Fibroblast of pulmonary artery (primary cell): Measurements from ENCODE around the gene OCEL1.

Experiments used
- DNase-seq: peaks from one replicate; pipeline ENCODE4 v3.0.0-alpha.2; 2010; ENCODE audit warnings: low read depth
- H3K4me3 ChIP-seq: replicated peaks from 2 replicates; pipeline ENCODE4 v1.5.1; 2011; ENCODE audit warnings: low read depth, mild to moderate bottlenecking, control low read depth, low read length, moderate library complexity
- CTCF ChIP-seq: IDR thresholded peaks from 2 replicates; pipeline ENCODE4 v1.5.1; 2011; ENCODE audit warnings: mild to moderate bottlenecking, control low read depth, low read length, inconsistent platforms; ENCODE audit errors: missing control alignments

Gene OCEL1

DNA sequence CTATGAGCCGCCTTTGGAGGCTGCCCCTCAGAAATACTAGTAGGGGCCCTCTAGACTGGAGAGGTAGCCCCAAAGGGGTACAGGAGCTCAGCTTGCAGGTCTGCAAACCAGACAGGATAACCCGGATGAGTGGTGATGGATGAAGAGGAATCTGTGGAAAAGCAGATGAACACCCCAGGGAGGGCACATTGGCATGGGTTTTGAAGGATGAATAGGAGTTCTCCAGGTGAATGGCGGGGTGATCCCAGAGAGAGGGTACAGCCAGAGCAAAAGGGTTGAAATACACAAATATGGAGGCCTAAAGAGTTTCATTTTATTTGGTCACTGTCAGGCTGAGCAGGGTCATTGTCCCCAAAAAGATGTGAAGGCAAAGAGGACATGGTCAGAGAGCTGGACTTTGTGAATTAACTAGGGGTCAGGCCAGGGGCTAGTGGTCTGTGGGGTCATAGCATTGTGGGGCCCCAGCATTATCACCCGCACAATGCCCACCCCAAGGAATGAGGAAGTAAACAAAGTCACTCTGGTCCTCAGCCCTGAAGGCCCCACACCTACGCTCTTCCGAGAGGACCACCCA, 14.9 kb downstream of the OCEL1 start:
- no peak overlapping the region for H3K4me3 ChIP-seq
- TF ChIP-seq CTCF, result no peak
- DNase-seq, result no peak

DNA sequence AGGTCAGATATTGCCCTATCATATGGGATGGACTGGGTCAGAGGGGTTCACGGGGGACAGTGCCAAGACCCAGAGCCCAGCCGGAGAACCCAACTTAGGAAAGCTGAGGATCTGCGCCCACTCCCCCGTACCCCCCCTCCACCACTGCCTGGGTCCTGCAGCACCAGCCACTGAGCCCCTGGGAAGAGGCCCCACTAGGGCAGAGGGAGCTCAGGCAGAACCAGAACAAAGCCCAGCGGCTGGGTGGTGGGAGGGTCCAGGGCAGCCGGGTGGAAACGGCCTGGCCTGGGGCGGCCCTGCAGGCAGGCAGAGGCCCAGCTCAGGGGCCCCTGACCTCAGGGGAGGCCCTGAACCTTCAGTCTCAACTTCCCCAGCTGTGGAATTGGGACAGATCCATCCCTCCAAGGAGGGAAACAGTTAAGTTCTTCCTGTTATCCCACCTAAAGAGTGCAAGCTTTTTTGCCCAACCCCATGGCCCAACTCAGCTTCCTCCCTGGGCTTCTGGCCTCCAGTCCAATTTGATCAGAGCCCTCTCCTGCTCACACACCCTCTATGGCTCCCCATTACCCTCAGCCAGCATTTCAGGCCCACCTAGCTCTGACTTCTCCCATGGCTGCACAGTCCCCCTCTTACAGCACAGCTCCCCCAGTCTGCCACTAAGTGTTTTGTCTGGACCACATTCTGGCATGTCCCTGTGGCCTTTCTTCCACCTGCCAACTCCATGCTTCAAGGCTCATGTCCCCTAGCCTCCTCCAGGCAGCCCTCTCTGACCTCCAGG, 16.6 kb downstream of the OCEL1 start:
- DNase-seq, result no peak
- peak overlapping the region; percentile 89 for H3K4me3 ChIP-seq
- TF ChIP-seq CTCF, result no peak

DNA sequence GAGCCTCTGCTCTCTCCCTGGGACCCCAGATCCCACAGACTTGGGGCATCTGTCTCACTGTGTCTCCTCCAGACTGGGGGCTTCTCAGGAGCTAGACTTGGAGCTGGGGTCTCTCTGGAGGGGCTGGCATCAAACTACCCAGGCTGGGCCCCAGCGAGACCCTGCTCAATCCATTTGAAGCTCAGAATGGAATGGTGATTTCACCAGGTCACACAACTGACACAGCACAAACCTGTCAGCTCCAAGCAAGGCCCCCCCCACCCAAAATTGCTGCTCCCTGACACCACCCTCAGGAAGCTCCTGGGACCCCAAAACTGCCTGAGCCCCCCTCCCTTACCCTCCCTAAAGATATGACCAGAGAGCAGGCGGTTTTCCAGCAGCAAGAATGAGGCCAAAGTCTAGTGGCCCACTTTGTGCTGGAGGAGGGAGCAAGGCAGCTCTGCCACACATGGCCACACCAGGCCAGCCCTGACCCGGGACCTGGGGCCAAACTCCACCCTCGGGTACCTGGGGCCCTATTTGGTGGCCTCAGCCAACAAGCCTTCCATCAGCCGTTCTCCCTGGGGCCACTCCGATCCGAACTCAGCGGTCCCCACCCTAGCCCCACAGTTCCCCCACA, 17.3 kb downstream of the OCEL1 start:
- TF ChIP-seq CTCF, result no peak
- peak overlapping the region; percentile 89 for H3K4me3 ChIP-seq
- no peak for DNase-seq

DNA sequence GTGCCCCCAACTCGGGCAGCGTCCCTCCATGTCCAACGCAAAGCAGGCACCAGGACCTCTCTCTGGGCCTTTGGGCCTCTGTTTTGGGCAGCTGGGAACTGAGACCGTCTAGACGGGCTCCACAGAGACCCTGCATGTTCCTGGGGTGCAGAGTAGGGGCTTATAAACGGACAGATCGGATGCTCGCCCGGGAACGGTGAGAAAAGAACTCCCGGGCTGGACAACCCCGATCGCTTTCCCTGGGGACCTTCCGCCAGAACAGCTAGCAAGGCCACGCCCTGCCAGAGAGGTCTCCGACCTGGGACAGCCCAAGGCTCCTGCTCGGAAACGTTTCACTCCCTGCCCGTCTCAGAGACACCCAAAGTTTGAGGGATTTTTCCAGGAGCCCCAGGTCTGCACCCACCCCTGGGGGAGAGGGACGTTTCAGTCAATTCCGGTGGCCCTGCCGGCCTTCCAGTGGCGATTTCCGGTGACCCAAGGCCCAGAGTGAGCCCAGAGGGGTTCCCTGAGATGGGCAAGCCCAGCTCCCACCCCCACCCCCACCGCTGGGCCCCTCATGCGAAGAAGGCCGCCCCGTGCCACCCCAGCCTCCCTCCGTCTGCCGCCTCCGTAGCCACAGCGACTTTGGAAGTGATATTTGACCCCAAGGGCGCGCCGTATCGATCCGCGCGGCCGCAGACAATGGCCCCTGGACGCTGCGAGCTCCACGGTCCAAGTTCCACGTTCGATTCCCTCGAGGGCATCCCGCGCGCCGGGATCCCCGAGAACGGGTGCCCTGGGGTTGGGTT, 18.0 kb downstream of the OCEL1 start:
- TF ChIP-seq CTCF, result no peak
- H3K4me3 ChIP-seq, result peak overlapping the region; percentile 89
- DNase-seq, result peak; percentile 42

- DNase-seq, result no peak
- TF ChIP-seq CTCF, result no peak
- peak overlapping the region; percentile 89 for H3K4me3 ChIP-seq
Observed at GRCh38 chr19:17244618-17245534, 18.9 kb downstream of the OCEL1 start.

- peak within 1 kb of the TSS; percentile 89 for H3K4me3 ChIP-seq
- no peak for TF ChIP-seq CTCF
- DNase-seq, result no peak
Observed at GRCh38 chr19:17245535-17245984, 19.5 kb downstream of the OCEL1 start, which contains the start of gene NR2F6. TSS of gene NR2F6 (minus strand) at chr19:17245919. CDS start at chr19:17245220, 699 bp downstream.
